Fibroblast of mammary gland (primary cell): ENCODE results near the gene LTBP1.

ENCODE experiments used
- DNase-seq: peaks from one replicate; pipeline ENCODE4 v3.0.0-alpha.2; 2010; ENCODE audit warnings: low read depth
- H3K4me3 ChIP-seq: 2 replicates; pipeline ENCODE4 v1.5.1; 2011; ENCODE audit warnings: low read depth, mild to moderate bottlenecking, low read length, moderate library complexity; ENCODE audit not compliant: control insufficient read depth
- TF ChIP-seq, protein P1 (sequence below): conservative IDR thresholded peaks from 2 replicates; pipeline ENCODE4 v1.5.1; 2011; ENCODE audit warnings: low read depth, low read length, inconsistent platforms; ENCODE audit not compliant: control insufficient read depth, insufficient read depth

LTBP1 gene

DNA sequence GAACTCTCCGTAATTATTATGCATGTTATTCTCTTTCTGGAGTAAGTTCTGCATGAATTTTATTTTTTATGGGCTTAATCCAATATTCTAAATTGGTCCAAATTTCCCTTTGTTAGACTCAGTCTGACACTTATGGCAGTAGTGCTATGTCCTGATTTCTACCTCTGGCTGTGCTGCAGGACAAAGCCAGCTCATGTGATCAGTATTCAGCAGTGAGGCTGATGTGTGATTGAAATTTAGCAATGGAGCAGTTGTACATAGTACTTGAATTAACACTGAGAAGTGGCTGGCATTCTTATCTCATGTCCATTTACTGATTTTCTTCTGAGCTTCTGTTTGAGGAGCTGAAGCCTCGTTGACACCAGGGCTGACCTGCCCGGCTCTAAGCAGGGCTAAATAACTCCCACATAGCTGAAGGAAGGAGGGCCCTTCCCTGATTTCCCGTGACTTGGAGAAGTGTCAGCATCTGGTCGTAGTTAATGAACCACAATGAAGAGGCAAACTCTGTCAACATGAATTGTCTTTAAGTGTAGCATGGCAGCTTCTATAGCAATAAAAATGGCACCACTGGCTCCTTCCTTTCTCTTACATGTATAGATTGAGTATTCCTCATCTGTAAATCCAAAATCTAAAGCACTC is 370.7 kb downstream of the LTBP1 start:
- TF ChIP-seq, protein P1, sequence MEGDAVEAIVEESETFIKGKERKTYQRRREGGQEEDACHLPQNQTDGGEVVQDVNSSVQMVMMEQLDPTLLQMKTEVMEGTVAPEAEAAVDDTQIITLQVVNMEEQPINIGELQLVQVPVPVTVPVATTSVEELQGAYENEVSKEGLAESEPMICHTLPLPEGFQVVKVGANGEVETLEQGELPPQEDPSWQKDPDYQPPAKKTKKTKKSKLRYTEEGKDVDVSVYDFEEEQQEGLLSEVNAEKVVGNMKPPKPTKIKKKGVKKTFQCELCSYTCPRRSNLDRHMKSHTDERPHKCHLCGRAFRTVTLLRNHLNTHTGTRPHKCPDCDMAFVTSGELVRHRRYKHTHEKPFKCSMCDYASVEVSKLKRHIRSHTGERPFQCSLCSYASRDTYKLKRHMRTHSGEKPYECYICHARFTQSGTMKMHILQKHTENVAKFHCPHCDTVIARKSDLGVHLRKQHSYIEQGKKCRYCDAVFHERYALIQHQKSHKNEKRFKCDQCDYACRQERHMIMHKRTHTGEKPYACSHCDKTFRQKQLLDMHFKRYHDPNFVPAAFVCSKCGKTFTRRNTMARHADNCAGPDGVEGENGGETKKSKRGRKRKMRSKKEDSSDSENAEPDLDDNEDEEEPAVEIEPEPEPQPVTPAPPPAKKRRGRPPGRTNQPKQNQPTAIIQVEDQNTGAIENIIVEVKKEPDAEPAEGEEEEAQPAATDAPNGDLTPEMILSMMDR, result no peak
- DNase-seq, result peak; percentile 50
- H3K4me3 ChIP-seq, result no peak overlapping the region

DNA sequence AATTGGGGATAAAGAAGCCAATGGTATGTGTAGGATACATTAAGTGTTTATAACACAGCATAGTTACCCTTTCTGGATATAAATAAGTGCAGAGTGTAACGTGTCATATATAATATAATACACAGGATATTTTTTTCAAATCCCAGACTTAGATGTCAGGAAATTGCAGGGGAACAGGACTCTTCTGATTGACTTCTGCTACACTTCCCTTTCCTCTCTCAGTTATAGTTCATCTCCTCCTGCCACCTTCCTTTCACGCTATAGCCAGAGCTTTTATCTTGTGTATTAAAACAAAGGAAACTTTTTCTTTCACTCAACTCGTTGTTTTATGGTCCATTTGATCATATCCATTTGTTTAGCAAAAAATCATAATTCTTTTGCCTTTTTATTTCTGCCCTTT is 371.7 kb downstream of the LTBP1 start:
- H3K4me3 ChIP-seq, result no peak overlapping the region
- TF ChIP-seq, protein P1, result no peak
- DNase-seq, result no peak

- peak; percentile 31 for DNase-seq
- TF ChIP-seq, protein P1, result no peak
- H3K4me3 ChIP-seq, result no peak overlapping the region
These were observed 373.8 kb downstream of the LTBP1 start for GRCh38 chr2:33320573-33320972.

GRCh38 chr2:33321236-33321771 is 374.6 kb downstream of the LTBP1 start:
- no peak overlapping the region for H3K4me3 ChIP-seq
- peak; percentile 88 for DNase-seq
- TF ChIP-seq, protein P1, result no peak

GRCh38 chr2:33321876-33322483 is 375.2 kb downstream of the LTBP1 start:
- TF ChIP-seq, protein P1, result no peak
- H3K4me3 ChIP-seq, result no peak overlapping the region
- DNase-seq, result peak; percentile 98

DNA sequence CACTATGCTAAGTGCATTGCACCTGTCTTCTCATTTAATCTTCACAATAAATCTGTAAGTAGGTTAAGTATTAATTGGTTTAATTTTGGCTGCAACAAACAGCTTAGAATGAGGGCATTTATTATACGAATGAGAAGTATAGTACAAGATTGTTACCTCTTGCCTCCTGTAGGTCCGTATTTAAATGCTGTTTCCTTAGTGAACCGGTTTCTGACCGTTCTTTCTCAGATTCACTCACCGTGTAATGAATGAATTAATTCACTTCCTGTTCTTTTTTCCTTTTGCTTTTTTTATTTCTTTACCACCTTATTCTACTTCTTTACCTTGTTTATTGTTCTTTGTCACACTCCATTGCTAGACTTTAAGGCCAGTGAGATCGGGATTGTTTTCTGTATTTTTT is 375.9 kb downstream of the LTBP1 start:
- H3K4me3 ChIP-seq, result no peak overlapping the region
- no peak for DNase-seq
- TF ChIP-seq, protein P1, result no peak
